HG02798 (cell line): ENCODE measurements around the gene MUC3A.
"Not testable (repeated sequence)": the region's sequence is repeated elsewhere in the genome, so short reads cannot be mapped to it uniquely, and the experiment has no call there.

Source experiments
- ATAC-seq: cut with Tn5 transposase; IDR thresholded peaks from one replicate; pipeline ENCODE4 v1.9.1; 2021; ENCODE audit warnings: mild to moderate bottlenecking; ENCODE audit not compliant: unreplicated experiment, poor library complexity

MUC3A gene

GRCh38 chr7:100949227-100949932 lies at the start of gene MUC3A:
MUC3A (plus strand) TSS chr7:100949534; CDS start chr7:100949625, 91 bp downstream.
- ATAC-seq, result no peak

DNA sequence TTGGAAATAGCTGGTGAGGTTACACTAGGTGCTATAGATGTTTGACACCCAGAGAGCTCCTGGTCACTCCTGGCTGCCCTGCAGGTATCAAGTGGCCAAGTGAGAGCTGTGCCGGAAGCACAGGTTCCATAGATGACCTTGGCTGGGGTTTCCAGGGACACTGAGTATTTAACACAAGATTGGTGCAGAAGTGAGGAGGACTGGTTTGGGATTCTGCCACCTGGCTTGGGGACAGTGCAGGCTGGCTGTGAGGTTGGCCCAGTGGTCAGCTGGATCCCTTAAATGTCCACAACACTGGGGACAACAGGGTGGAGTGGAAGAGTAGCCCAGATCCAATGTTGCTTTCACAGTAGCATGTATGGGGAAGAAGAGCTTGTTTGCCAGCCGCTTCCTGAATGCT lies 48.4 kb upstream of the MUC3A start:
- ATAC-seq, result no peak

DNA sequence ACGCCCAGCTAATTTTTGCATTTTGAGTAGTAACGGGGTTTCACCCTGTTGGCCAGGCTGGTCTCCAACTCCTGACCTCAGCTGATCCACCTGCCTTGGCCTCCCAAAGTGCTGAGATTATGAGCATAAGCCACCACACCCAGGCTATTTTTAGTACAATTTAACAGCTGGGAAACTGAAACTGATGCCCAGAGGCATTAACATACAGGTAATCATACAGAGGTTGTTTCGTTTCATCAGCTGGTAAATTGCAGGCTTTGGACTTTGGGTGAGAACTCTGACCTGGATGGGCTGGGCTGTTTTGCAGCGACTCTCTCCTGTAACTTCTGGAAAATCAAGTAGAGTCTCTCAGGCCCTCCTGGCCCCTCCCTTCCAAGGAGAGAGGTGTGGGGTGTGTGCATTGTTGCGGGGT lies 47.4 kb upstream of the MUC3A start:
- no peak for ATAC-seq

DNA sequence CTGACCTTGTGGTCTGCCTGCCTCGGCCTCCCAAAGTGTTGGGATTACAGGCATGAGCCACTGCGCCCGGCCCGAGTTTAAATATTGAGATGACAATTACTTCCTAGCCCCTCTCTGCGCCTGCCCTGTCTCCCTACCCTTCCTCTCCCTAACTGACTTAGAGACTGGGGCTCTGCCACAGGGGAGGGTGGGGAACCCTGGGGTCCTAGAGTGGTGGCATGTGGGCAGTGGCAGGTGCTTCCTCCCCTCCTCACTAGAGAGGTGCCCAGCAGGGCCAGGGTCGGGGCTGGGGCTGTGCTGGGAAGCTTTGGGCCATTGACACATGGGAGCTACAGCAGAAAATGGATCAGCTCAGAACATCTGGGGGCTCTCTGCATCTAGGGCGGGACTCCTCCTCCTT lies 46.7 kb upstream of the MUC3A start:
- ATAC-seq, result no peak

DNA sequence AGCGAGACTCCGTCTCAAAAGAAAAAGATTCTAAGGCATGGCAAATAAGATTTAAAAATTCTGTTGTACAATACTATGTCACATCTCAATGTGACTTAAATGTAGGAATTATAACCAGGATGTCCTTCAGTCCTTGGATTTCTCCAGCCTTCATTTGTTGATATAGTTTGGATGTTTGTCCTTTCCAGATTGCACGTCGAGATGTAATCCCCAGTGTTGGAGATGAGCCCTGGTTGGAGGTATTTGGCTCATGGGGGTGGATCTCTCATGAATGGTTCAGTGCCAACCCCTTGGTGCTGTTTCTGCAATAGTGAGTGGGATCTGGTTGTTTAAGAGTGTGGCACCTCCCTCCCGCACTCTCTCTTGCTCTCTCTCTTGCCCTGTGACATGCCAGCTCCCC lies 40.8 kb upstream of the MUC3A start:
- ATAC-seq, result no peak

GRCh38 chr7:100910443-100910842 lies 38.9 kb upstream of the MUC3A start:
- ATAC-seq, result not testable (repeated sequence)

- no peak for ATAC-seq
These were observed 37.9 kb upstream of the MUC3A start for GRCh38 chr7:100911484-100911883.

GRCh38 chr7:100914208-100914878 lies 35.0 kb upstream of the MUC3A start:
- no peak for ATAC-seq

DNA sequence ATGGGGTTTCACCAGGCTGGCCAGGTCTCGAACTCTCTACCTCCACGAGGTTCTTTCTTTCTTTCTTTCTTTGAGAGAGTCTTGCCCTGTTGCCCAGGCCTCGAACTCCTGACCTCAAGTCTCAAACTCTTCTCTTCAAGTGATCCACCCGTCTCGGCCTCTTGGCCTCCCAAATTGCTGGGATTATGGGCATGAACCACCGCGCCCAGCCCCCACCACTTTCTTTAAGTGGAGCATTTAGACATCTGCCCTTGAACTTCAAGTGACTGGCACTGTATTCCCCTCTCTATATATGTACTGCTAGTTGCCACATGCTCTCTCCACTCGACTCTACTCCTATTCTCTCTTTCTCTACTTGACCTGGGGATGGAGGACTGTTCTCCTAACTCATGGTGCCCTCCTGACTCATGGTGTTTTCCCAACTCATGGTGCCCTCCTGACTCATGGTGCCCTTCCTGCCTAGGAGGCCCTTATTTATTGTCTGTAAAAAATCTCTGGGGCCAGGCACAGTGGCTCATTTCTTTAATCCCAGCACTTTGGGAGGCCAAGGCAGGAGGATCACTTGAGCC lies 34.4 kb upstream of the MUC3A start:
- ATAC-seq, result no peak

- ATAC-seq, result not testable (repeated sequence)
These were observed 30.0 kb upstream of the MUC3A start for GRCh38 chr7:100919335-100919734.

- ATAC-seq, result not testable (repeated sequence)
These were observed 29.4 kb upstream of the MUC3A start for GRCh38 chr7:100919779-100920437.

- ATAC-seq, result no peak
These were observed 28.3 kb upstream of the MUC3A start for GRCh38 chr7:100921039-100921438.

- not testable (repeated sequence) for ATAC-seq
These were observed 25.7 kb upstream of the MUC3A start for GRCh38 chr7:100923616-100924015.

DNA sequence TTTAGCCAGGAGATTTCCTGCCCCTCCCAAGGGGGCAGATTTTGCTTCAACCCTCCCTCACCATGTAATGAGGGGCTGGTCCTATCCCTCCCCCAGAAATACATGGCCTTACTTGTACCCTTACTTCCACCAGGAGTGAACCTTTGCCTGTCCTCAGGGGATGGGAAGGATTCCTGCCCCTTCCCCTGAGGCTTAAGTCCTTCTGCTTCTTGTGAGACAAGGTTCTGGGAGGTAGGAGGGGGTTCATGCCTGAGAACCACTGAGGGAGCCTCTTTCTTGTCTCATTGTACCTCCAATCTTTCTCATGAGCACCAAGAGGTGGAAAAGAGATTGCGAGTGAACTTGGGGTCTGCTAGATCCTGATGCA lies 19.5 kb upstream of the MUC3A start:
- no peak for ATAC-seq

- ATAC-seq, result no peak
These were observed 15.6 kb upstream of the MUC3A start for GRCh38 chr7:100933734-100934133.

DNA sequence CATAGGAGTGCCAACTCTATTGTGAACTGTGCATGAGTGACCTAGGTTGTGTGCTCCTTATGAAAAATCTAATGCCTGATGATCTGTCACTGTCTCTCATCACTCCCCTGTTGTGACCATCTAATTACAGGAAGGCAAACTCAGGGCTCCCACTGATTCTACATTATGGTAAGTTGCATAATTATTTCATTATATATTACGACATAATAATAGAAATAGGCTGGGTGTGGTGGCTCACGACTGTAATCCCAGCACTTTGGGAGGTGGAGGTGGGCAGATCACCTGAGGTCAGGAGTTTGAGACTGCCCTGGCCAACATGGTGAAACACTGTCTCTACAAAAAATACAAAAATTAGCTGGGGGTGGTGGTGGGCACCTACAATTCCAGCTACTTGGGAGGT lies 14.0 kb upstream of the MUC3A start:
- ATAC-seq, result not testable (repeated sequence)

DNA sequence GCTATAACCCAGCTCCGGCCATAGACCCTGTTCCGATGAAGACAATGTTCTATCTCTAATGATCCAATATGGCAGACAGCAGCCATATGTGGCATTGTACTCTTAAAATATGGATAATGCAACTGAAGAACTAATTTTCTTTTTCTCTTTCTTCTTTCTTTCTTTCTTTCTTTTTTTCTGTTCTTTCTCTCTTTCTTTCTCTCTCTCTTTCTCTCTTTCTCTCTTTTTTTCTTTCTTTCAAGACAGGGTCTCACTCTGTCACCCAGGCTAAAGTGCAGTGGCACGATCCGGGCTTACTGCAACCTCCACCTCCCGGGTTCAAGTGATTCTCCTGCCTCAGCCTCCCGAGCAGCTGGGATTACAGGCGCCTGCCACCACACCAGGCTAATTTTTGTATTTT lies 13.2 kb upstream of the MUC3A start:
- ATAC-seq, result not testable (repeated sequence)

DNA sequence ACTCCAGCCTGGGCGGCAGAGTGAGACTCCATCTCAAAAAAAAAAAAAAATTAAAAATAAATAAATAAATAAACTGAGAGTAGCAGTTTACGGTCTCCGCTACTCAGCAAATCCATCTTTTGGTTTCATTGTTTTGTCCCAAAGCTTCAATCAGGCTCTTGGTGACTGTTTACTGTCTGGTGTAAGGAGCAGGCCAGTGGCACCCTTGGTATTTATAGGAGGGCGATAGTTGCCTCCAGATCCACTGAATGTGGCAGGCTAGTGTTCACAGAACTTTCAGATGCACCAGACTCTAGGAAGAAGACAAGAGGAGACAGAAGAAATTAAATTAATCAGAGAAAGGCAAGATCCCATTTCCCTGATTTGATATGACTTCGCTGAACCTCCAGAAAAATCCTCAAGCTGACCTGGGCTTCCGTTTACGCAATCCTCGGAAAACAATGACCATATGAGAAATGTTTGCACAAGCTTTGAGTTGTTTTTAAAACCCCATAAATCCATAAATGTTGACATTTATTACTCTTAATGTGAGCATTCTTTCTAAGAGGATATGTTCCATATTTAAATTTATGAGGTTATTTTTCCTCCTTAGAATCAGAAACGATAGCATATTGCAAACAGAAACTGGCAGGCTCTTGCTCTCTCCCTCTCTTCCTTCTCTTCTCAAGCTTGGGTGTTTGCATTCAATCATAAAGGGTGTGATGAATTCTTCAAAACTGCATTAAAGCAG lies 7.1 kb upstream of the MUC3A start:
- ATAC-seq, result no peak

- ATAC-seq, result no peak
These were observed 5.6 kb upstream of the MUC3A start for GRCh38 chr7:100943693-100944092.

- no peak for ATAC-seq
These were observed 5.2 kb upstream of the MUC3A start for GRCh38 chr7:100944138-100944537.

DNA sequence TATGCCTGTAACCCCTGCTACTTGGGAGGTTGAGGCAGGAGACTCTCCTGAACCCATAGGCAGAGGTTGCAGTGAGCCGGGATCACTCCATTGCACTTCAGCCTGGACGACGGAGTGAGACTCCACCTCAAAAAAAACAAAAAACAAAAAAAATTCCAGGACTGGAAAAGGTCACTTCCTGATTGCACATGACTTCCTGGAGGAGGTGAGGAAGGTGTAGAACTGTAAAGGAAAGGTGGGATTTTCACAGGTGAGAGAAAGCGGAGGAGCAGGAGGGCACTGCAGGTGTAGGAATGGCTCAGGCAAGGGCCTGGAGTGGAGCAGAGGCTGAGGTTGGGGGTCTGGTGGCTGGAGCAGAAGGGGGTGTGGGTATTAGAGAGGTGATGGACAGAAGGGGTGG lies 3.2 kb upstream of the MUC3A start:
- ATAC-seq, result no peak
